Loucy (cell line): ENCODE data around the gene ADGRL3.

Experiments
- H2AFZ ChIP-seq: fragments of 200-600 bp; sonication (generic); 2 replicates; pipeline ENCODE4 v1.6.0; 2016; ENCODE audit warnings: antibody characterized with exemption, mild to moderate bottlenecking, low read length, moderate library complexity
- H3F3A ChIP-seq: fragments of 200-600 bp; 2 replicates; pipeline ENCODE4 v1.6.0; 2016; ENCODE audit warnings: antibody characterized with exemption, low read depth, mild to moderate bottlenecking
- H3K27me3 ChIP-seq: fragments of 200-600 bp; sonication (generic); 2 replicates; pipeline ENCODE4 v1.6.1; 2014; ENCODE audit warnings: low read length, mild to moderate bottlenecking; ENCODE audit not compliant: insufficient read depth, poor library complexity, severe bottlenecking
- H3K36me3 ChIP-seq: fragments of 200-600 bp; sonication (generic); 2 replicates; pipeline ENCODE4 v1.6.1; 2016; ENCODE audit warnings: low read length; ENCODE audit not compliant: insufficient read depth
- H3K4me1 ChIP-seq: fragments of 200-600 bp; sonication (generic); 2 replicates; pipeline ENCODE4 v1.5.1; 2014; ENCODE audit warnings: low read length, mild to moderate bottlenecking; ENCODE audit not compliant: insufficient read depth, poor library complexity, severe bottlenecking
- H3K4me2 ChIP-seq: fragments of 200-600 bp; sonication (generic); 2 replicates; pipeline ENCODE4 v1.6.0; 2014; ENCODE audit warnings: antibody characterized with exemption, low read length, low read depth, mild to moderate bottlenecking; ENCODE audit not compliant: poor library complexity, severe bottlenecking
- H3K4me3 ChIP-seq: fragments of 200-600 bp; sonication (generic); 2 replicates; pipeline ENCODE4 v1.5.1; 2014; ENCODE audit warnings: low read length, mild to moderate bottlenecking, mixed read lengths; ENCODE audit not compliant: poor library complexity, severe bottlenecking
- H3K79me2 ChIP-seq: fragments of 200-600 bp; sonication (generic); 2 replicates; pipeline ENCODE4 v1.6.1; 2014; ENCODE audit warnings: low read length; ENCODE audit not compliant: insufficient read depth
- H3K9ac ChIP-seq: fragments of 200-600 bp; sonication (generic); 2 replicates; pipeline ENCODE4 v1.6.0; 2014; ENCODE audit warnings: mild to moderate bottlenecking, low read depth, low read length, moderate library complexity; ENCODE audit not compliant: poor library complexity, severe bottlenecking
- H3K9me2 ChIP-seq: fragments of 200-600 bp; sonication (generic); replicated peaks from 2 replicates; pipeline ENCODE4 v1.6.1; 2016; ENCODE audit warnings: low read depth, low read length, mixed read lengths
- H3K9me3 ChIP-seq: fragments of 200-600 bp; sonication (generic); 2 replicates; pipeline ENCODE4 v1.6.1; 2014; ENCODE audit warnings: mild to moderate bottlenecking, antibody characterized with exemption, low read length, low read depth; ENCODE audit not compliant: insufficient read depth
- H4K20me1 ChIP-seq: fragments of 200-600 bp; sonication (generic); 2 replicates; pipeline ENCODE4 v1.6.0; 2014; ENCODE audit warnings: antibody characterized with exemption, low read length, mild to moderate bottlenecking; ENCODE audit not compliant: insufficient read depth, poor library complexity, severe bottlenecking
- CTCF ChIP-seq: fragments of 200-600 bp; sonication (generic); conservative IDR thresholded peaks from 2 replicates; pipeline ENCODE4 v1.5.1; 2014; ENCODE audit warnings: mild to moderate bottlenecking, antibody characterized with exemption, low read length
- EZH2phosphoT487 ChIP-seq: fragments of 200-600 bp; IDR thresholded peaks from 2 replicates; pipeline ENCODE4 v1.6.1; 2018; ENCODE audit warnings: antibody characterized with exemption, mild to moderate bottlenecking, moderate library complexity, borderline replicate concordance

Gene ADGRL3

GRCh38 chr4:61333490-61333889, 133.4 kb downstream of the ADGRL3 start:
- Histone ChIP-seq H3K36me3 (no peaks in the 10 kb centered on the region), H4K20me1 (no peaks in the 10 kb centered on the region), H3K4me2 (no peak overlapping the region), H3K9me3 (no peaks in the 10 kb centered on the region), H3K79me2 (no peaks in the 10 kb centered on the region), H2AFZ (no peak overlapping the region), H3K4me3 (no peak overlapping the region), H3K4me1 (no peaks in the 10 kb centered on the region), H3K9me2 (no peaks in the 10 kb centered on the region), H3K27me3 (no peaks in the 10 kb centered on the region), H3F3A (no peaks in the 10 kb centered on the region), H3K9ac (no peak overlapping the region)
- no peak for TF ChIP-seq CTCF
- no peak for TF ChIP-seq EZH2phosphoT487

GRCh38 chr4:61335241-61335763, 135.2 kb downstream of the ADGRL3 start:
- H3K4me1 ChIP-seq: no peaks in the 10 kb centered on the region
- TF ChIP-seq EZH2phosphoT487 (no peak), CTCF (no peak)
- H3K4me2 ChIP-seq: no peak overlapping the region
- H4K20me1 ChIP-seq: no peaks in the 10 kb centered on the region
- peaks cover 5% of the 10 kb centered on the region; the same call in 1 of the 2 replicates for H3K9me2 ChIP-seq
- no peaks in the 10 kb centered on the region for H3F3A ChIP-seq
- no peak overlapping the region for H2AFZ ChIP-seq
- H3K36me3 ChIP-seq: no peaks in the 10 kb centered on the region
- H3K9me3 ChIP-seq: no peaks in the 10 kb centered on the region
- no peak overlapping the region for H3K4me3 ChIP-seq
- H3K27me3 ChIP-seq: no peaks in the 10 kb centered on the region
- no peaks in the 10 kb centered on the region for H3K79me2 ChIP-seq
- H3K9ac ChIP-seq: no peak overlapping the region

GRCh38 chr4:61336488-61336887, 136.4 kb downstream of the ADGRL3 start:
- Histone ChIP-seq H3K9me3 (no peaks in the 10 kb centered on the region), H3K4me1 (no peaks in the 10 kb centered on the region), H3K36me3 (no peaks in the 10 kb centered on the region), H3F3A (no peaks in the 10 kb centered on the region), H4K20me1 (no peaks in the 10 kb centered on the region), H3K79me2 (no peaks in the 10 kb centered on the region), H3K9me2 (peaks cover 5% of the 10 kb centered on the region; the same call in 1 of the 2 replicates), H3K4me3 (no peak overlapping the region), H3K9ac (no peak overlapping the region), H2AFZ (no peak overlapping the region), H3K4me2 (no peak overlapping the region), H3K27me3 (no peaks in the 10 kb centered on the region)
- TF ChIP-seq EZH2phosphoT487 (no peak), CTCF (no peak)
